Endodermal cell (in vitro differentiated cells): ENCODE measurements around the gene CUEDC1. TPM values are rescaled to one million over a fixed set of nuclear protein-coding genes. Genes with fewer than 3 reads are reported as not detected.

ENCODE experiments used
- DNase-seq: peaks from one replicate; pipeline ENCODE4 v3.0.0-alpha.2; 2017
- H3K27ac ChIP-seq: 2 replicates; pipeline ENCODE4 v1.5.1; 2013; ENCODE audit warnings: mild to moderate bottlenecking, low read depth, low read length, moderate library complexity
- H3K27me3 ChIP-seq: 2 replicates; pipeline ENCODE4 v1.6.1; 2013; ENCODE audit warnings: mild to moderate bottlenecking, low read length, moderate library complexity; ENCODE audit not compliant: insufficient read depth, control insufficient read depth, poor library complexity, severe bottlenecking
- H3K36me3 ChIP-seq: 2 replicates; pipeline ENCODE4 v1.7.0; 2013; ENCODE audit warnings: mild to moderate bottlenecking, low read length, moderate library complexity; ENCODE audit not compliant: control insufficient read depth, insufficient read depth
- H3K4me1 ChIP-seq: one replicate; pipeline ENCODE4 v1.7.0; 2013; ENCODE audit warnings: low read length; ENCODE audit not compliant: control insufficient read depth, insufficient read depth
- H3K4me3 ChIP-seq: 2 replicates; pipeline ENCODE4 v1.5.1; 2013; ENCODE audit warnings: mild to moderate bottlenecking, low read length, moderate library complexity
- H3K9ac ChIP-seq: 2 replicates; pipeline ENCODE4 v1.6.1; 2013; ENCODE audit warnings: mild to moderate bottlenecking, low read length, moderate library complexity; ENCODE audit not compliant: poor library complexity, severe bottlenecking; ENCODE audit errors: extremely low read depth
- H3K9me3 ChIP-seq: 2 replicates; pipeline ENCODE4 v1.6.1; 2013; ENCODE audit warnings: mild to moderate bottlenecking, low read length, moderate library complexity; ENCODE audit not compliant: control insufficient read depth
- H3K27ac Mint-ChIP-seq: 2 replicates; pipeline ENCODE4 v1.8.0; 2020; ENCODE audit warnings: mixed read lengths
- H3K27me3 Mint-ChIP-seq: 2 replicates; pipeline ENCODE4 v1.8.0; 2021; ENCODE audit warnings: mild to moderate bottlenecking, mixed read lengths; ENCODE audit not compliant: insufficient read depth
- H3K36me3 Mint-ChIP-seq: 2 replicates; pipeline ENCODE4 v1.8.0; 2020; ENCODE audit warnings: low read depth, mixed read lengths
- H3K4me1 Mint-ChIP-seq: 2 replicates; pipeline ENCODE4 v1.8.0; 2020; ENCODE audit warnings: mixed read lengths
- H3K4me3 Mint-ChIP-seq: 2 replicates; pipeline ENCODE4 v1.8.0; 2020; ENCODE audit warnings: mild to moderate bottlenecking, moderate library complexity, mixed read lengths
- H3K9me3 Mint-ChIP-seq: 2 replicates; pipeline ENCODE4 v1.8.0; 2020; ENCODE audit warnings: mild to moderate bottlenecking, mixed read lengths
- WGBS, 2 experiments: methylation state at CpG; one replicate each; pipeline versions ENCODE4 v1.1.5 to v1.1.7; 2013; ENCODE audit warnings: missing lambda C conversion rate in 2 of 2, mixed read lengths in 1 of 2; ENCODE audit not compliant: insufficient coverage in 1 of 2, insufficient read length in 1 of 2; 5-methylcytosine and 5-hydroxymethylcytosine counted together
- total RNA-seq, 2 donors: library from RNA; stranded (reverse); fragmentation: NEBNext Ultra II Directional in 1 of 2; extraction: Animal tissue kit (Norgen Biotek cat#: 25700) in 1 of 2; gene quantifications; 2 replicates in 1 of 2; 3 replicates in 1 of 2; pipeline ENCODE4 v1.2.1, GENCODE V29; 2021
- TF ChIP-seq, protein P1 (sequence below): fragments of 200-600 bp; sonication (generic); conservative IDR thresholded peaks from 2 replicates; pipeline ENCODE4 v1.5.0; 2021; ENCODE audit warnings: antibody characterized with exemption, mild to moderate bottlenecking

Gene CUEDC1
- total RNA-seq, 2 donors from 2014 or later: 11.0 to 18.7 TPM

GRCh38 chr17:57986841-57987580 lies 31.8 kb upstream of the CUEDC1 start:
- peaks cover 18% of the 10 kb centered on the region for H3K4me1 ChIP-seq
- no peaks in the 10 kb centered on the region for H3K9me3 ChIP-seq
- Mint-ChIP-seq H3K27me3 (no peaks in the 10 kb centered on the region), H3K27ac (peak overlapping the region; percentile 95), H3K4me1 (peaks cover 69% of the 10 kb centered on the region), H3K4me3 (peak overlapping the region; percentile 91), H3K36me3 (peaks cover 22% of the 10 kb centered on the region), H3K9me3 (no peaks in the 10 kb centered on the region)
- H3K27ac ChIP-seq: peak overlapping the region; percentile 95
- H3K9ac ChIP-seq: peak overlapping the region; percentile 84
- peak overlapping the region; percentile 97 for H3K4me3 ChIP-seq
- peak; percentile 85 for DNase-seq
- TF ChIP-seq, protein P1, sequence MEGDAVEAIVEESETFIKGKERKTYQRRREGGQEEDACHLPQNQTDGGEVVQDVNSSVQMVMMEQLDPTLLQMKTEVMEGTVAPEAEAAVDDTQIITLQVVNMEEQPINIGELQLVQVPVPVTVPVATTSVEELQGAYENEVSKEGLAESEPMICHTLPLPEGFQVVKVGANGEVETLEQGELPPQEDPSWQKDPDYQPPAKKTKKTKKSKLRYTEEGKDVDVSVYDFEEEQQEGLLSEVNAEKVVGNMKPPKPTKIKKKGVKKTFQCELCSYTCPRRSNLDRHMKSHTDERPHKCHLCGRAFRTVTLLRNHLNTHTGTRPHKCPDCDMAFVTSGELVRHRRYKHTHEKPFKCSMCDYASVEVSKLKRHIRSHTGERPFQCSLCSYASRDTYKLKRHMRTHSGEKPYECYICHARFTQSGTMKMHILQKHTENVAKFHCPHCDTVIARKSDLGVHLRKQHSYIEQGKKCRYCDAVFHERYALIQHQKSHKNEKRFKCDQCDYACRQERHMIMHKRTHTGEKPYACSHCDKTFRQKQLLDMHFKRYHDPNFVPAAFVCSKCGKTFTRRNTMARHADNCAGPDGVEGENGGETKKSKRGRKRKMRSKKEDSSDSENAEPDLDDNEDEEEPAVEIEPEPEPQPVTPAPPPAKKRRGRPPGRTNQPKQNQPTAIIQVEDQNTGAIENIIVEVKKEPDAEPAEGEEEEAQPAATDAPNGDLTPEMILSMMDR: no peak
- peaks cover 26% of the 10 kb centered on the region for H3K36me3 ChIP-seq
- WGBS, 2 experiments: 0 to 1% methylated on average over 11 to 35 of the region's 38 CpGs
- H3K27me3 ChIP-seq: no peaks in the 10 kb centered on the region

- H3K27me3 ChIP-seq: no peaks in the 10 kb centered on the region
- no peak for DNase-seq
- H3K27me3 Mint-ChIP-seq: no peaks in the 10 kb centered on the region
- 60 to 81% methylated on average over 1 of the region's 1 CpG for WGBS, 2 experiments
- H3K36me3 ChIP-seq: peaks cover 40% of the 10 kb centered on the region
- peaks cover 12% of the 10 kb centered on the region for H3K4me1 ChIP-seq
- no peak overlapping the region for H3K27ac Mint-ChIP-seq
- H3K9me3 ChIP-seq: no peaks in the 10 kb centered on the region
- no peak overlapping the region for H3K9ac ChIP-seq
- no peak overlapping the region for H3K27ac ChIP-seq
- no peaks in the 10 kb centered on the region for H3K9me3 Mint-ChIP-seq
- H3K36me3 Mint-ChIP-seq: peaks cover 35% of the 10 kb centered on the region
- TF ChIP-seq, protein P1: no peak
- H3K4me3 Mint-ChIP-seq: peak overlapping the region; percentile 24
- H3K4me3 ChIP-seq: peak overlapping the region; percentile 97
- peaks cover 62% of the 10 kb centered on the region for H3K4me1 Mint-ChIP-seq
Observed at GRCh38 chr17:57985675-57985974, 30.4 kb upstream of the CUEDC1 start.

DNA sequence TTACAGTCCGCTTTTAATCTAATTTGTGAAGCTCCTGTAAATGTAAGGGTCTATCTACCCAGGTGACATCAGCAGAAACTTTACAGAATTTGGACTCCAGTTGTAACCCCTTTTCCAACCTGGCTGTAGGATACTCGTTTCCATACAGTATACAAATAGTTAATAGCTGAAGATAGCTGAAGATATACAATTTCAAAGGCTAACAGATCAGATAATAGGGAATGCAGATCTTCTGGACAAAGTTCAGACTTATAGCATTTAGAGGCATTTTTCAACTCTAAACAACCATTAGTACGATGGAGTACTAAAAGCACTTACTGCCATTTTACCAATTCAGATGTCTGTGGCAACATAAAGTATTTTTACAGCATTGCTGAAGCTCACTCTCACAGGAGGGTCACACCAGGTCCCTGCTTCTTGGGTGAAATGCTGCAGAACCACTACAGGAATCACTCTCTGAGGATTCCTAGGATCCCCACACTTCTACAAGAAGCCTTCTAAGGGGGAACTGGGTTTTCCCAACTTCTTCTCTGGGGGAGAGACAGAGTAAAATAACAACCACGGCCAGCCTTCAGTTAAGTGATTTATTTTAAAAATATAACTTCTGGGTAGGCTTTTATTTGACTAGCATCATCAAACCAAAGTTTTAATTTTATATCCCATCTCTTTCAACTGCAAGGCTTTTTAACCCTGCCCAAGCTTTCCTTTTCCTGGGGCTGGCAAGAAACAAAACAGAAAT lies 29.9 kb upstream of the CUEDC1 start:
- peaks cover 38% of the 10 kb centered on the region for H3K36me3 Mint-ChIP-seq
- 87 to 90% methylated on average over 2 to 3 of the region's 4 CpGs for WGBS, 2 experiments
- peak overlapping the region; percentile 24 for H3K4me3 Mint-ChIP-seq
- no peak overlapping the region for H3K27ac Mint-ChIP-seq
- H3K27me3 ChIP-seq: no peaks in the 10 kb centered on the region
- H3K9ac ChIP-seq: no peak overlapping the region
- H3K27me3 Mint-ChIP-seq: no peaks in the 10 kb centered on the region
- no peak for DNase-seq
- peaks cover 12% of the 10 kb centered on the region for H3K4me1 ChIP-seq
- TF ChIP-seq, protein P1: no peak
- peaks cover 45% of the 10 kb centered on the region for H3K36me3 ChIP-seq
- peaks cover 62% of the 10 kb centered on the region for H3K4me1 Mint-ChIP-seq
- H3K9me3 Mint-ChIP-seq: no peaks in the 10 kb centered on the region
- H3K9me3 ChIP-seq: no peaks in the 10 kb centered on the region
- no peak overlapping the region for H3K27ac ChIP-seq
- peak overlapping the region; percentile 97 for H3K4me3 ChIP-seq
